Measurements from ENCODE around the gene TMEM203. TPM values are rescaled to one million over a fixed set of nuclear protein-coding genes. Genes with fewer than 3 reads are reported as not detected.

TMEM203 gene
- total RNA-seq, 4 donors from 2014 or later, result 24.7 to 45.9 (median 32.0) TPM

DNA sequence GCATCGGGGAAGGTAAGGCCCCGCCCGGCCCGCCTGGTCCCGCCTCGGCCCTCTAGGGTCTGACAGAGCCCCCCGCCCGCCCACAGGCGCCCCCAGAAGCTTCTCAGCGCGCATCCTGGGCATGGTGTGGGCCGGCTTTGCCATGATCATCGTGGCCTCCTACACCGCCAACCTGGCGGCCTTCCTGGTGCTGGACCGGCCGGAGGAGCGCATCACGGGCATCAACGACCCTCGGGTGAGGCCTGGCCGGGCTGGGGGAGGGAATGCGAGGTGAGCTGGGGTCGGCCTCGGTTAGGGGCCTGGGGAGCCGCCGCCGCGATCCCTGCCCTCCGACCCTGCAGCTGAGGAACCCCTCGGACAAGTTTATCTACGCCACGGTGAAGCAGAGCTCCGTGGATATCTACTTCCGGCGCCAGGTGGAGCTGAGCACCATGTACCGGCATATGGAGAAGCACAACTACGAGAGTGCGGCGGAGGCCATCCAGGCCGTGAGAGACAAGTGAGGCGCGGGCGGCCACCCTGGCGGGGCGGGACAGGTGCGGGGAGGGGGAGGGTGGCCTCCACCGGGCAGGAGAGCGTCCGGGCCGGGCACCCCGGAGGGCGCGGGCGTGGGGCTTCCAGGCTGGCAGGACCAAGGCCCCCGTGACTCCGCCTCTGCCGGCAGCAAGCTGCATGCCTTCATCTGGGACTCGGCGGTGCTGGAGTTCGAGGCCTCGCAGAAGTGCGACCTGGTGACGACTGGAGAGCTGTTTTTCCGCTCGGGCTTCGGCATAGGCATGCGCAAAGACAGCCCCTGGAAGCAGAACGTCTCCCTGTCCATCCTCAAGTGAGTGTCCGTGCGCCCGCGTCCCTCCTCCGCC lies 42.7 kb downstream of the TMEM203 start:
- Histone ChIP-seq H3K27me3 (peaks cover 92 to 100% (median 100%) of the 10 kb centered on the region in 3 donors), H3K9me3 (no peaks in the 10 kb centered on the region), H3K4me3 (peak overlapping the region in 3 of 4 donors; percentile 23 to 34 (median 27)), H3K36me3 (no peaks in the 10 kb centered on the region), H3K27ac (no peak overlapping the region), H3K4me1 (peaks cover 0 to 12% of the 10 kb centered on the region in 2 donors)
- in situ Hi-C loops (cut with MboI; ENCODE audit: low sequenced_read_pairs in 4 of 4), result no loop called here
- DNase-seq (no peak), ATAC-seq (no peak)
- TF ChIP-seq, protein P1, sequence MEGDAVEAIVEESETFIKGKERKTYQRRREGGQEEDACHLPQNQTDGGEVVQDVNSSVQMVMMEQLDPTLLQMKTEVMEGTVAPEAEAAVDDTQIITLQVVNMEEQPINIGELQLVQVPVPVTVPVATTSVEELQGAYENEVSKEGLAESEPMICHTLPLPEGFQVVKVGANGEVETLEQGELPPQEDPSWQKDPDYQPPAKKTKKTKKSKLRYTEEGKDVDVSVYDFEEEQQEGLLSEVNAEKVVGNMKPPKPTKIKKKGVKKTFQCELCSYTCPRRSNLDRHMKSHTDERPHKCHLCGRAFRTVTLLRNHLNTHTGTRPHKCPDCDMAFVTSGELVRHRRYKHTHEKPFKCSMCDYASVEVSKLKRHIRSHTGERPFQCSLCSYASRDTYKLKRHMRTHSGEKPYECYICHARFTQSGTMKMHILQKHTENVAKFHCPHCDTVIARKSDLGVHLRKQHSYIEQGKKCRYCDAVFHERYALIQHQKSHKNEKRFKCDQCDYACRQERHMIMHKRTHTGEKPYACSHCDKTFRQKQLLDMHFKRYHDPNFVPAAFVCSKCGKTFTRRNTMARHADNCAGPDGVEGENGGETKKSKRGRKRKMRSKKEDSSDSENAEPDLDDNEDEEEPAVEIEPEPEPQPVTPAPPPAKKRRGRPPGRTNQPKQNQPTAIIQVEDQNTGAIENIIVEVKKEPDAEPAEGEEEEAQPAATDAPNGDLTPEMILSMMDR (IDR thresholded peaks at IDR 0.05 in 4 of 5, conservative IDR thresholded peaks at IDR 0.05 in 1 of 5), result no peak
- no peak for TF ChIP-seq POLR2A (IDR thresholded peaks at IDR 0.05)
- intact Hi-C loops (cut with DNase I; ENCODE audit: low total_unique reads), result no loop called here

DNA sequence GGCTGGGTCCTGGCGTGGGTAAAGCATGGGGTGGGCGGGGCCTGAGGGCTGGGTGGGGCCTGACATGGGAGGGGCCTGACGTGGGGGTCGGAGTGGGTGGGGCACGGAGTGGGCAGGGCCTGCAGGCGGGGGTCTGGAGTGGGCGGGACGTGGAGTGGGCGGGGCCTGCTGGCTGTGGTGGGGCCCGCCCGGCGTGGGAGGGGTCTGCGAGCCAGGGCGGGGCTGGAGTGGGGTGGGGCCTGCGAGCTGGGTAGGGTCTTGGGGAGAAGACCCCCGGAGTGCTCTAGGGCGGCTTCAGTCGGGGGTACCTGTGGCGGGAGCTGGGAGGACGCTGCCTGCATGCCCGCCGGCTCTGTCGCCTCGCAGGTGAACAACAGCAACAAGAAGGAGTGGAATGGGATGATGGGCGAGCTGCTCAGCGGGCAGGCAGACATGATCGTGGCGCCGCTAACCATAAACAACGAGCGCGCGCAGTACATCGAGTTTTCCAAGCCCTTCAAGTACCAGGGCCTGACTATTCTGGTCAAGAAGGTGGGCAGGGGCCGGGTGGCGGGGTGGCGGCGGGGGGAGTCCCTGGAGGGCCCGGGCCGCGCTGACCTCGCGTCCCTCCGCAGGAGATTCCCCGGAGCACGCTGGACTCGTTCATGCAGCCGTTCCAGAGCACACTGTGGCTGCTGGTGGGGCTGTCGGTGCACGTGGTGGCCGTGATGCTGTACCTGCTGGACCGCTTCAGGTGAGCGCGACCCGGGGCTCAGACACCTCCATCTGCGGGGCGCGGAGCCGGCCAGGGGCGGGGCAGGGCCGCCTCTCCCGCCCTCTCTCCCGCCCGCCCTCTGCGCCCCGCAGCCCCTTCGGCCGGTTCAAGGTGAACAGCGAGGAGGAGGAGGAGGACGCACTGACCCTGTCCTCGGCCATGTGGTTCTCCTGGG lies 43.6 kb downstream of the TMEM203 start:
- Histone ChIP-seq H3K27me3 (peaks cover 90 to 100% (median 100%) of the 10 kb centered on the region in 3 donors), H3K4me1 (peaks cover 0 to 12% of the 10 kb centered on the region in 2 donors), H3K9me3 (no peaks in the 10 kb centered on the region), H3K27ac (no peak overlapping the region), H3K4me3 (no peak overlapping the region), H3K36me3 (no peaks in the 10 kb centered on the region)
- DNase-seq, result no peak
- intact Hi-C loops (cut with DNase I; ENCODE audit: low total_unique reads), result no loop called here
- no peak for ATAC-seq
- TF ChIP-seq, protein P1 (IDR thresholded peaks at IDR 0.05 in 4 of 5, conservative IDR thresholded peaks at IDR 0.05 in 1 of 5), result no peak
- no peak for TF ChIP-seq POLR2A (IDR thresholded peaks at IDR 0.05)
- in situ Hi-C loops (cut with MboI; ENCODE audit: low sequenced_read_pairs in 4 of 4), result no loop called here

DNA sequence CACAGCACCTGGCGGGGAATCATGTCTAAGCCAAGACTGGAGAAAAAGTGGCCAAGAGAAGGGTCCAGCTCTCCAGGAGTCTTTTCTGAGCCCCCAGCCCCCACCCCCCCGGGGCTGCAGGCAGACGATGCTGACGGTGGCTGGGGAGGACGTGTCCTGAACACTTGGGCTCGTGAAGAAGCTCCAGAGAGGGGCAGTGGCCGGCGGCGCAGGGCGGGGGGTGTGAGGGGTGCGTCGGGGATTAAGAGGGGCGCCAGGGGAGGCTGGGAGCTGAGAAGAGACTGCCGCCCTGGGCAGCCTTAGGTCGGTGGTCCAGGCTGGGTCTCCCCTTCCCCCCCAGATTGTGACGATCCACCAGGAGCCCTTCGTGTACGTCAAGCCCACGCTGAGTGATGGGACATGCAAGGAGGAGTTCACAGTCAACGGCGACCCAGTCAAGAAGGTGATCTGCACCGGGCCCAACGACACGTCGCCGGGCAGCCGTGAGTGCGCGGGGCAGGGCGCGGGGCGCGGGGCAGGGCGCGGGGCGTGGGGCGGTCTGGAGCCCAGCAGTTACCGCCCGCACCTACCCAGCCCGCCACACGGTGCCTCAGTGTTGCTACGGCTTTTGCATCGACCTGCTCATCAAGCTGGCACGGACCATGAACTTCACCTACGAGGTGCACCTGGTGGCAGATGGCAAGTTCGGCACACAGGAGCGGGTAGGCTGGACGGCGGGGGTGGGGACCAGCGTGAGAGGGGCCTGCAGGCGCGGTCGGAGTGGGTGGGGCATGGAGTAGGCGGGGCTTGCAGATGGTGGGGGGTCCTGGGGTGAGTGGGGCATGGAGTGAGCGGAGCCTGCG lies 44.5 kb downstream of the TMEM203 start:
- DNase-seq (no peak), ATAC-seq (no peak)
- TF ChIP-seq, protein P1 (IDR thresholded peaks at IDR 0.05 in 4 of 5, conservative IDR thresholded peaks at IDR 0.05 in 1 of 5), result no peak
- TF ChIP-seq POLR2A (IDR thresholded peaks at IDR 0.05), result no peak
- H3K27ac ChIP-seq, result no peak overlapping the region
- H3K36me3 ChIP-seq, result no peaks in the 10 kb centered on the region
- H3K27me3 ChIP-seq, result peaks cover 90 to 100% (median 100%) of the 10 kb centered on the region in 3 donors
- in situ Hi-C loops (cut with MboI; ENCODE audit: low sequenced_read_pairs in 4 of 4), result no loop called here
- no peaks in the 10 kb centered on the region for H3K9me3 ChIP-seq
- H3K4me3 ChIP-seq, result no peak overlapping the region
- intact Hi-C loops (cut with DNase I; ENCODE audit: low total_unique reads), result no loop called here
- peaks cover 0 to 12% of the 10 kb centered on the region in 2 donors for H3K4me1 ChIP-seq

DNA sequence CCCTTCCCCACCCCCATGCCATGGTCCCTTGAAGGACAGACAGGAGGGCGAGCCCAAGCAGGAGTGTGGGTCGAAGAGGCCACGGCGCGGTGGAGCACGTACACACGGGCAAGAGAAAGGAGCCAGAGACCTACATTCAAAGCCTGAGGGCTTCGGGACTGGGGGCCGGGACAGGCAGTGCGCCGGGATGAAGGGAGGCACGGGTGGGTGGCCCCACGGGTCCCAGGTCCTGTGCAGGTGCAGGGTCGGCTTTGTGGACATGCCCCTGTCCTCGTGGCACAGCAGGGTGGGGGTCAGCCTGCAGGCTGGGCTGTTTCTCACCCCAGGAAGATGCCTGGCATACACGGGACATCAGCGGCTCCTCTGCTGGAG lies 45.4 kb downstream of the TMEM203 start:
- H3K36me3 ChIP-seq, result no peaks in the 10 kb centered on the region
- H3K27me3 ChIP-seq, result peaks cover 86 to 95% (median 95%) of the 10 kb centered on the region in 3 donors
- ATAC-seq, result no peak
- intact Hi-C loops (cut with DNase I; ENCODE audit: low total_unique reads) (no loop called here), in situ Hi-C loops (cut with MboI; ENCODE audit: low sequenced_read_pairs in 4 of 4) (no loop called here)
- H3K4me3 ChIP-seq, result no peak overlapping the region
- TF ChIP-seq POLR2A (IDR thresholded peaks at IDR 0.05), result no peak
- TF ChIP-seq, protein P1 (IDR thresholded peaks at IDR 0.05 in 4 of 5, conservative IDR thresholded peaks at IDR 0.05 in 1 of 5), result no peak
- H3K9me3 ChIP-seq, result no peaks in the 10 kb centered on the region
- peaks cover 0 to 12% of the 10 kb centered on the region in 2 donors for H3K4me1 ChIP-seq
- H3K27ac ChIP-seq, result no peak overlapping the region
- no peak for DNase-seq

Measured in gastrocnemius medialis (tissue), 4 donors.